ENCODE data around the gene CORO1A.

Gene CORO1A

DNA sequence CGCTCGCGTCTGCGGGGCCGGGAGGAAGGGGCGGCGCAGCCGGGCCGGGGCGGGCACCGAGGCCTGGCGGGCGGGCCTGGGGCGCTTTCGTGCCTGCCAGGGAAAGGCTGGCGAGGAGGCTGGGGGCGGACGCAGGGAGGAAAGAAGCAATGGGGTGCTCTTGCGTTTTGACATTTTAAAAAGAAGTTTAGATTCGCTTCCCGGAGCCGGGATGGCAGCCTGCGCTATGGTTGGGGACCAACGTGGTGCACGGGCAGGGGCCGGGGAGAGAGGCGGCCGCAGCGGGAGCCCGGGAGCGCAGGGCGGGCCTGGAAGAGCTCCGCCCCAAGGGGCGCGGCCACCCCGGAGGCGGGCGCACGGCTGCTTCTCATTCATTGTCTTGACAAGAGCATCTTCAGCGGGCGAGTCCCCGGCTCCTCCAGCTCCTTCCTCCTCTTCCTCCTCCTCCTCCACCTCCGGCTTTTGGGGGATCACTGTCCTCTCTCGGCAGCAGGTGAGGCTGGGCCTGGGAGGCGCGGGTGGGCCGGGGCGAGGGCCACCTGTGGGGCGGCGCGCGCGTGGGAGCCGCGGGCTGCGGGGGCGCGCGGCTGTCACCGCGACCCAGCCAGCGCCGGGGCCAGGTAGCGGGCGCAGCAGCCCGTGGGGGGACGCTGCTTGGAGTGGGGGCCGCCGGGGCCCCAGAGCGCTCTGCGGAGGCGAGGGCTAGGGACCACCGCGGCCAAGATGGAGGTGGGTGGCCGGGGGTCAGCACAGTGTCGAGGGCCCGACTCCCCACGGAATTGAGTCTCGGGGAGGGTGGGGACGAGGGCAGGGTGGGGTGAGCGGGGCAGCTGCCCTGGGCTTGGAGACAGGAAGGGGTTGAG lies at the start of gene CORO1A:
CORO1A (plus strand) TSS at position 370 of the 863 bp plus-strand sequence. CDS start 1,608 bp downstream, outside the sequence.
- H3K27ac ChIP-seq = peak within 1 kb of the TSS; percentile 54

DNA sequence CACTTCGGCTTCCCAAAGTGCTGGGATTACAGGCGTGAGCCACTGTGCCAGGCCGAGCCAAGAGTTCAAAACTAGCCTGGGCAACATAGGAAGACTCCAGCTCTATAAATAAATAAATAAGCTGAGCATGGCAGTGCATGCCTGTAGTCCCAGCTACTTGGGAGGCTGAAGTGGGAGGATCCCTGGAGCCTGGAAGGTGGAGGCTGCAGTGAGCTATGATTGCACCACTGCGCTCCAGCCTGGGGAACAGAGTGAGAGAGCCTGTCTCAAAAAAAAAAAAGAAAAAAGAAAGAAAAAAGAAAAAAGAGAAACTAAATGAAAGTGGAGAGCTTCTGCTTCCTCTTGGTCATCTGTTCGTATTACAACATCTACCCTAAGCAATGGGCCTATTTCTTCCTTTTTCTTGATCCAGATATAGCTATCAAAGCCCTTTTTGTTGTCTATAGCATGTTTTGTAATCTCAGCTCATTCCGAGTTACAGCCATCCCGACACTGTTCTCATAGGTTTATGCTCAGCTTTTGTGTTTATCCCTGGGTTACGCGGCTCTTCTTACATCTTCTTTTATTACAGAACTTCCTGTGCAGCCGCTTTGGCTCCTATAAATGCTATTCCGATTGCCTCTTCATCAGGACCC lies 46.3 kb upstream of the CORO1A start:
- TF ChIP-seq, protein P1, sequence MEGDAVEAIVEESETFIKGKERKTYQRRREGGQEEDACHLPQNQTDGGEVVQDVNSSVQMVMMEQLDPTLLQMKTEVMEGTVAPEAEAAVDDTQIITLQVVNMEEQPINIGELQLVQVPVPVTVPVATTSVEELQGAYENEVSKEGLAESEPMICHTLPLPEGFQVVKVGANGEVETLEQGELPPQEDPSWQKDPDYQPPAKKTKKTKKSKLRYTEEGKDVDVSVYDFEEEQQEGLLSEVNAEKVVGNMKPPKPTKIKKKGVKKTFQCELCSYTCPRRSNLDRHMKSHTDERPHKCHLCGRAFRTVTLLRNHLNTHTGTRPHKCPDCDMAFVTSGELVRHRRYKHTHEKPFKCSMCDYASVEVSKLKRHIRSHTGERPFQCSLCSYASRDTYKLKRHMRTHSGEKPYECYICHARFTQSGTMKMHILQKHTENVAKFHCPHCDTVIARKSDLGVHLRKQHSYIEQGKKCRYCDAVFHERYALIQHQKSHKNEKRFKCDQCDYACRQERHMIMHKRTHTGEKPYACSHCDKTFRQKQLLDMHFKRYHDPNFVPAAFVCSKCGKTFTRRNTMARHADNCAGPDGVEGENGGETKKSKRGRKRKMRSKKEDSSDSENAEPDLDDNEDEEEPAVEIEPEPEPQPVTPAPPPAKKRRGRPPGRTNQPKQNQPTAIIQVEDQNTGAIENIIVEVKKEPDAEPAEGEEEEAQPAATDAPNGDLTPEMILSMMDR (IDR thresholded peaks at IDR 0.05) = no peak
- TF ChIP-seq ZFX (IDR thresholded peaks at IDR 0.05; ENCODE audit: borderline replicate concordance) = no peak
- H3K27ac ChIP-seq = no peak overlapping the region

More for the DNA sequence above, at the start of gene CORO1A:
- TF ChIP-seq, protein P1 (IDR thresholded peaks at IDR 0.05) = no peak
- TF ChIP-seq ZFX (IDR thresholded peaks at IDR 0.05; ENCODE audit: borderline replicate concordance) = no peak

DNA sequence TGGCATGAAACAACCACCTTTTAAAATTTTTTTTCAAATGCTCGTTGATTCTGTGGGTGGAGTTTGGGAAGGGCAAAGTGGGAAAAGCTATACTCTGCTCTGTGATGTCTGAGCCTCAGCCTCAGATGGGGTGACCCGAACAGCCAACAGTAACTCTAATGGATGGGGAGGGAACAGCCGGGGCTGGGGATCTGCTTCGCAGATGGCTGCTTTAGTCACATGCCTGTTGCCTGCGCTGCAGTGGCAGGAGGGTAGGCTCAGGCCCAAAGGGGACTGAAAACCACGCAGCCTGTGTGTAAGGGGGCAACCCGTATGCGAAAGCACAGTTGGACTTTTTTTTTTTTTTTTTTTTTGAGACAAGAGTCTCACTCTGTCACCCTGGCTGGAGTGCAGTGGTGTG lies 45.5 kb upstream of the CORO1A start:
- no peak overlapping the region for H3K27ac ChIP-seq
- no peak for TF ChIP-seq ZFX (IDR thresholded peaks at IDR 0.05; ENCODE audit: borderline replicate concordance)
- TF ChIP-seq, protein P1 (IDR thresholded peaks at IDR 0.05) = no peak

DNA sequence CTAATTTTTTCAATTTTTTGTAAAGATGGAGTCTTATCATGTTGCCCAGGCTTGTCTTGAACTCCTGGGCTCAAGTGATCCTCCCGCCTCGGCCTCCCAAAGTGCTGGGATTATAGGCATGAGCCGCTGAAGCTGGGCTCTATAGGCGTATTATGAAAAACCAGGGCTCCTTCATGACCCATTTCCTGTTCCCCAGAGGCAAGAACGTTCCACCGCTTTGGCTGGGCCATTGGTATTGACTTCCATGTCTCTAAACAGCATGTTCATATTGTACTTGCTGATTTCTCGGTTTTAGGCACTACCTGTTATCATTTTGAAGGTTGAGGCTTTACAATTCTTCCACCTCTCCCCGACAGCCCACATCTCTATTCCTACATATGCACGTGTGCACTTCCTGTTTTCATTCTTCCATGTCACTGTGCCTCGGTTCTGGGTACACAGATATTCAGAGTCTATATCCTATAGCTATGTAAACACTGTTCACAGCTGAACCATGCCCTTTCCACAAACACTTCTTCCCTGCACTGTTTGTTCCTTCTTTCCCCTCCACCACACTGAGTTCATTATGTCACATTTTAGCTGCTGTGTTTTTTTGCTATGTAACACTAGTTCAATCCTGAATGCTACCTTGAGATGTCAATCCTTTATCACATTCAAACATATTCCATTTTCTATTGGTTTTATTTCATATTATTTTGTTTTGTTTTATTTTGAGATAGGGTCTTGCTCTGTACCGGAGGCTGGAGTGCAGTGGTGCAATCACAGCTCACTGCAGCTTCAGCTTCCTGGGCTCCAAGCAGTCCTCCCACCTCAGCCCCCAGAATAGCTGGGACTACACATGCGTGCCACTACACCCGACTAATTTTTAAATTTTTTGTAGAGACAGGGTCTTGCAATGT lies 43.6 kb upstream of the CORO1A start:
- no peak for TF ChIP-seq ZFX (IDR thresholded peaks at IDR 0.05; ENCODE audit: borderline replicate concordance)
- H3K27ac ChIP-seq = peak overlapping the region; percentile 20; the same call in 1 of the 2 replicates

DNA sequence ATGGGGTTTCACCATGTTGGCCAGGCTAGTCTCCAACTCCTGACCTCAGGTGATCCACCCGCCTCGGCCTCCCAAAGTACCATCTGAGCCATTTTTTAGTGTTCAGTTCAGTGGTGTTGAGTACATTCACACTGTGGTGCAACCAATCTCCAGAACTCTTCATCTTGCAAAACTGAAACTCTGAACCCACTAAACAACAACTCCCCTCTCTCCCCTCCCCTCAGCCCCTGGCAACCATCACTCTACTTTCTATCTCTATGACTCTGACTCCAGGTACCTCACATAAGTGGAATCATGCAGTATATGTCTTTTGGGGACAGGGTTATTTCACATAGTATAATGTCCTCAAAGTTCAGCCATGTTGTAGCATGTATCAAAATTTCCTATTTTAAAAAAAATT lies 41.7 kb upstream of the CORO1A start:
- H3K27ac ChIP-seq = no peak overlapping the region
- TF ChIP-seq, protein P1 (IDR thresholded peaks at IDR 0.05) = no peak
- no peak for TF ChIP-seq ZFX (IDR thresholded peaks at IDR 0.05; ENCODE audit: borderline replicate concordance)

DNA sequence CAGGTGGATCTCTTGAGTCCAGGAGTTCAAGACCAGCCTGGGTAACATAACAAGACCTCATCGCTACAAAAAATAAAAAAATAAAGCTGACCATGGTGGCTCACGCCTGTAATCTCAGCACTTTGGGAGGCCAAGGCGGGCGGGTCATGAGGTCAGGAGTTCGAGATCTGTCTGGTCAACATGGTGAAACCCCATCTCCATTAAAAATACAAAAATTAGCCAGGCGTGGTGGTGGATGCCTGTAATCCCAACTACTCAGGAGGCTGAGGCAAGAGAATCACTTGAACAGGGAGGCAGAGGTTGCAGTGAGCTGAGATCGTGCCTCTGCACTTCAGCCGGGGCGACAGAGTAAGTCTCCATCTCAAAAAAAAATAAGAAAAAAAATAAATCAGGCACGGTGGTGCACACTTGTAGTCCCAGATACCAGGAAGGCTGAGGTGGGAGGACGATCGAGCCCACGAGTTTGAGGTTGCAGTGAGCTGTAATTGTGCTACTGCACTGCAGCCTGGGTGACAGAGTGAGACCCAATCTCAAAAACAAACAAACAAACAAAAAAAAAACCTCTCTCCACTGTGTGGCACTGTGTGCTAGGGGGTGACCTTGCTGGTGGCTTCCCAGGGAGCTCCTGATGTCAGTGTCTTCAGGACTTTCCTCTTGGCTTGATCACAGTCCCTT lies 40.6 kb upstream of the CORO1A start:
- no peak for TF ChIP-seq ZFX (IDR thresholded peaks at IDR 0.05; ENCODE audit: borderline replicate concordance)
- TF ChIP-seq, protein P1 (IDR thresholded peaks at IDR 0.05) = peak; percentile 18; the same call in 1 of the 2 replicates
- no peak overlapping the region for H3K27ac ChIP-seq

DNA sequence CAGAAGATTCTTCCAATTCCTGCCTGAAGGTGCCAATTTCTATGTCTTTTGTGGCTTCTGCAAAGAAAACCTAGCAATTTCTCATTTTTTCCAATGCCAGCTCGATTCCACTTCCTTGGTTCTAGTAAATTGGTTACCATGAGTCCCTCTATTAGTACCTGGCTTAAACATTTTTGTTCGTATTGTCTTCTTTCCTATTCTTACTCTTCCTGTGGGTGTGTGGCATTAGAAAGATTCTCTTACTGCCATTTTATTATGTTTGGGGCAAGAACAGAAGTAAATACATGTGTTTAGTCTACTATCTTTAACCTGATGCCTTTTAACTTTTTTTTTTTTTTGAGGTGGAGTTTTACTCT lies 40.1 kb upstream of the CORO1A start:
- no peak for TF ChIP-seq ZFX (IDR thresholded peaks at IDR 0.05; ENCODE audit: borderline replicate concordance)
- TF ChIP-seq, protein P1 (IDR thresholded peaks at IDR 0.05) = no peak
- H3K27ac ChIP-seq = no peak overlapping the region
